ENCODE data around the gene FKBP5.
A peak's percentile ranks its signal among the peaks of the same experiment; 100 is the strongest.
"Not testable (repeated sequence)": the region's sequence is repeated elsewhere in the genome, so short reads cannot be mapped to it uniquely, and the experiment has no call there.

Gene FKBP5

DNA sequence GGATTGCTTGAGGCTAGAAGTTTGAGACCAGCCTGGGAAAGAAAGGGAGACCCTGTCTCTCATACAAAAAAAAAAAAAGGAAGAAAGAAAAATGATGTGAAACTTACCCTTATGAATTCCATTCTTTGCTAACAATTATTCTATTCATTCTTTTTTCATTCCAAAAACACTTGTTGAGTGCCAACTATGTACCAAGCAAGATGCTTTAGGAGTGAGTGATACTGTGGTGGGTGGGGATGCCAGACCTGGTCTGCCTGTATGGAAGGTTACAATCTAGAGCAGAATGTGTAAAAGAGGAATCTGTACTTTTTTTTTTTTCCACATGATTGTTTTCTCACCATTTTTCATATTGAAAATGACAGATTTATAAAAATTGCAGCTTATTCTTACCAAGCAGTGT is 102.2 kb downstream of the FKBP5 start:
- DNase-seq (ENCODE audit: low read depth in 2 of 2) = no peak

DNA sequence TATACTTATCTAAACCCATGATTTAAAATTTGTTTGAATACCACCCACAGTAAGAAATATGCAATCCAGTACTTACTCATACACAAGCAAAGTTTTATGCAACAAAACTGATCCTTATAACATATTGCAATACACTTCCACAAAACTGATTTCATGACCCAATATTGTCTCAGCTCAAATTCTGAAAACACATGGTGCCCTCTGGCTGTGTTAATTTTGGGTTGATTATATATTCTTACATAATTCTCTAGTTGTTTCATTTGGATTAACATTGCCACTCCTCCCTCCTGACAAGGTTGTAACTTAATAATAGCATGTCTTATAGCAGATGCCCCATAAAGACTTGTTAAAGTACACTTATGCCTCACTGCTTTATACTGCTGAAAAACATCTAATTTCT is 103.1 kb downstream of the FKBP5 start:
- DNase-seq (ENCODE audit: low read depth in 2 of 2) = no peak

DNA sequence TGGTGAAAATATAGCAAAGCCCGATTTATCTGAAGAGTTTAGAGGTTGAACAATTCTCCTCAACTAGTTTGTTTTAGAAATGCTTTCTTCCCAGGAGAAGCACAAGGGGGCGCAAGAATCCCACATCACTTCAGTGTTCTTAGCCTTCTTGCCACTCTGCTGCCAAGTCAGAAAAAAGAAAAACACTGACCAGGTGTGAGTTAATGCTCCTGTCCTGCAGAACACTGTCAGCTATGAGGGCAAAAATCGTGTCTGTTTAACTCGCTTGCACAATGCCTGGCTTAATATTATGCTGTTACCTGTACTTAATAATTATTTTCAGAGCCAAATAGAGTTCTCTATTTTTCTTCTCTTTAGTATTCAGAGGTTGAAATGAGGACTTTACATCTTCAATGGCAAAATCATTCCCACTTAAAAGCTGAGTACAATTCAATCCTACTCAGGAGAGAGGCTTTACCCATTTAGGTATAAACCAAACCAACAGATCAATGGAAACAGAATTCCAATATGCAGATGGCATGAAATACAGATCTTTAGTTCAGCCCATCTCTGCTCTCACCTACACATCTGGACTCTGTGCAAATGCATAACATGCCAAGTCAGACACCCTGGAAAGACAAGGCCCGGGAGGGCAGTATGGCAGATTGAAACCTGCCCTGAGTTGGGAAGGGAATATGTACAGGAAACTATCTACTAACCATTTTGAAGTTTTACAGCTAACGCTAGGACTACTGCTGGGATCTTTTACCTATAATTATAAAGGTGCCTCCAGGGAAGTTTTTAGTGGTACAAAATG is 104.6 kb downstream of the FKBP5 start:
- peak; percentile 47 to 61 for DNase-seq (ENCODE audit: low read depth in 2 of 2)

DNA sequence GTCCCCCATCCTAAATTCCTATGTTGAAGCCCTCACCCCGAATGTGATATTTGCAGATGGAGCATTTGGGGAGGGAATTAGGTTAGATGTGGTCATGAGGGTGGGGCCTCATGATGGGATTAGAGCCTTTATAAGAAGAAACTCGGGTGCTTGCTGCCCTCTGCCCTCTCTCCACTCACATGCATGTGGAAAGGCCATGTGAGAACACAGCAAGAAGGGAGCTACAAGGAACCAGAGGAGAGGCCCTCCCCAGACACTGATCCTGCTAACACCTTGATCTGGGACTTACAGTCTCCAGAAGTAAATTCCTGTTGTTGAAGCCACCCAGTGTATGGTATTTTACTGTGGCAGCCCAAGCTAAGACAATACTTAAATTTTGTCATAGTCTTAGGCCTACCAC is 106.4 kb downstream of the FKBP5 start:
- no peak for DNase-seq (ENCODE audit: low read depth in 2 of 2)

DNA sequence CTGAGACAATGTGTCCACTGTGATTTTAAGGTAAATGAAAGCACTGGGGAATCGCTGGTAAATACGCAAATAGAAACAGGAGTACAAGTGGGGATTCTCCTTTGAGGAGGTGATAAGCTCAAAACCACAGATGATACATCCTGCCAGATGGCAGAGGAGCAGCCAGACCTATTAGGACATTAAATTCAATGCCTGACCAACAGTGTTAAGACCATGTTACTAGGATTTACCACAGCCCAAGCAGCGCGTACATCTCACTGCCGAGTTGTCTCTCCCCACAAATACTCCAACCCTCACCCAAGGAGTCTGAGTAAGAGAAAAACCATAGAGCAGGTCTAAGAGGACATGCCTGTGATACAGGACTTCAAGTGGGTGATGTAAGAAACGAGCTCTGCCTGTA is 107.1 kb downstream of the FKBP5 start:
- DNase-seq (ENCODE audit: low read depth in 2 of 2) = no peak

DNA sequence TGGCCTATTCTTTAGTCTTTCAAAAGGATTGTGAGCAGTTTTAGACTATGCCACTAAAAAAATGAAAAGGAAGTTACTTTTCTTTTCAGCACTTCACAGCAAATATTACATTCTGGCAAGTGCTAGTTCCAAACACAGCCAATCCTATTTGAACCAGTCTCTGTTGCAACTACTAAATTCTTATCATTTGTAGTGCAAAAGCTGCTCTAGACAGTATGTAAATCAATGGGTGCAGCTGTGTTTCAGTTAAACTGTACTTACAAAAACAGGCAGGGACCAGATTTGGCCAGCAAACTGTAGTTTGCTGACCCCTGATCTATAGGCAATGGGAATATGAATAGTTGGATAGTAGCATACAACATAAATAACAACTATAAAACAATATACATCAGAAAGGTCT is 107.9 kb downstream of the FKBP5 start:
- no peak for DNase-seq (ENCODE audit: low read depth in 2 of 2)

DNA sequence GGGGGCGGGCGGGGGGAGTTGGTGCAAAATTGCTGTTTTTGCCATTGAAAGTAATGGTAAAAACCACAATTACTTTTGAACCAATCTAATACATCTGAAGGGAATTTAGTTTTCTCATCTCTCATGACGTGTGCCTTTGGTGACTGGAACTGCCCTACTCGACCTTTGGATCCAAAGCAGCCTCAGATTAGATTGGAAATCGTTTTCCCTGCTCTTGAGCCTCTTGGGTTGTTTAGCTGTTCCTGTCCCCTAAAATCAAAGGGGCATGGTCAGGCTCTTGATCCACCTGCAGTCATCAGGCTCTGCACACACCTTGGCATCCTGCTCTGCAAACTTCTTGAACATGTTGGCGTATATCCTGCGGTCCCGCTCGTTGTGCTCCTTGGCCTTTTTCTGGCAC is 112.0 kb downstream of the FKBP5 start:
- no peak for DNase-seq (ENCODE audit: low read depth in 2 of 2)

DNA sequence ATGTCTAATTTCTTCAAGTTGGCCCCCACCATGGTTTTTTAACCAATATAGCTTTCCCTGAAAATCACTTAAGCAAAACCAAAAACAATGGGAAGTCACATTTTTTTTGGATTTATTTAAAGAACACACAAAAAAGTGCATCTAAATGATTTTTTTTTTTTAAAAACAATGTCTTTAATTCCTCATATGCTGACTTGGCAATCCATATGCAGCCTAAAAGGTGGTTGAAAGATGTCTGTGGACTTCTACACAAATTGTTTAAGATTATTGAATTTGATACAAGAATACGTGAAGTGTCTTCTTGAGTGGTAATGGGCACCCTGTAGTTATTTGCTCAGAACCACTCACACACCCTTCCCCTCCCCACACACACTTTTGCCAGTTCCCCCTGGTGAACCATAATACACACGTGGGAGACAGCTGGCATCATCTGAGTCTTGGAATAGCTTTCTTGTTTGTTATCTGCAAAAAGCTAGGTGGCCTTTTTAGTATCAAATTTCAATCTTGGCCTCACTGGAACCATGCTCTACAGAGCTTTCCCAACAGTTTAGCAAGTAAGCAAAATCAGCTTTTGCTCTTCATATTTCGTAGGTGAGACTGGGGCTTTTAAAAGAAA is 115.1 kb downstream of the FKBP5 start:
- no peak for DNase-seq (ENCODE audit: low read depth in 2 of 2)

DNA sequence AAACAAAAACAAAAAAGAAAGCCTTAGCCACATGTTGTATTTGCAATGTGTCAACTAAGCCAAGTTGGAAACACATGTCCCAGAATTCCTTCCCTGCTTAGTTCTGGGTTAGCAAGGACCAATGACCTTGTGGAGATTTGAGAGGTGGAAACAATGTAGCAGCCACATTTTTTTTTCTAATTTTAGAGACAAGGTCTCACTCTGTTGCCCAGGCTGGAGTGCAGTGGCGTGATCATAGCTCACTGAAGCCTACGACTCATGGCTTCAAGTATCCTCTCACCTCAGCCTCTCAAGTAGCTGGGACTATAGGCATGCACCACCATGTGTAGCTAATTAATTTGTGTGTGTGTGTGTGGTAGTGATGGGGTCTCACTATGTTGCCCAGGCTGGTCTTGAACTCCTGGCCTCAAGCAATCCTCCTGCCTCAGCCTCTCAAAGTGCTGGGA is 117.8 kb downstream of the FKBP5 start:
- DNase-seq (ENCODE audit: low read depth in 2 of 2) = not testable (repeated sequence)

DNA sequence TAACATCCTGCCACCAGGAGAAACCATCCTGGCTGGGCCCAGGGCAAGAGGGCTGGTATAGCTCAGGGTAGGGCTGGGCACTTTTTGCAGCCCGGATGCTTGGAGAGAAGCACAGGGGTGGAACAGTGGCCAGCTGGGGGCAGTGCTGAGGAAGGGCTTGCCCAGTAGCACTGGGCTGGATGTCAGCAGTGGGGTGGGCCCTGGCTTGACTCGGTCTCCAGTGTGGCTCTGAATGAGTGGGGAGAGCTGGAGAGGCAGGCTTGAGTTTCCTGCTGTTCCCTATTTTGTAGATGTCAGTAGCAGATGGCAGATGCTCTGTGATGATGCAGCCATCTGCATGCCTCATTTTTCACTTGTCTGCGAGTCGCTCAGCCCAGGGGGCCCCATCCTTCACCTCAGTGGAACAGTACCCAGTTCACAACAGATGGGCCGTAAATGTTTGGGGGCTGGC is 119.7 kb downstream of the FKBP5 start:
- peak in 1 of 2 donors; percentile 27 for DNase-seq (ENCODE audit: low read depth in 2 of 2)

DNA sequence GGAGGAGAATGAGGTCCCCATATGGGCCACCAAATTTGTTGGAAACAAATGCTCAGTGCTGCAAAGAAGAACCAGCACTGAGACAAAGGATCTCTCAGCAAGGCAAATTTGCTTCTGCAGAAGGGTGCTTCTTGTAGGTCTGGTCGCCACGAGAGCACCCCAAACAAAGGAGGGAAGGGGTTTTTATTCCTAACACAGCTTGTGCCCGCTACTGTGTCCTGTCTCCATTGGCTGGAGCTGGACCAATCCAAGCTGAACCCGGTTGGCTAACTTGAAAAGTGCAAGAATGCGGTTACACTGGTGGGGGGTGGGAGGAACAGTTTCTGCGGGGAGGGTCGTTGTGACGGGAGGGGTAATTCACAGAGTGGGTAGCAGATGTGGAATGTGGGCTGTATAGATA is 121.9 kb downstream of the FKBP5 start:
- no peak for DNase-seq (ENCODE audit: low read depth in 2 of 2)

DNA sequence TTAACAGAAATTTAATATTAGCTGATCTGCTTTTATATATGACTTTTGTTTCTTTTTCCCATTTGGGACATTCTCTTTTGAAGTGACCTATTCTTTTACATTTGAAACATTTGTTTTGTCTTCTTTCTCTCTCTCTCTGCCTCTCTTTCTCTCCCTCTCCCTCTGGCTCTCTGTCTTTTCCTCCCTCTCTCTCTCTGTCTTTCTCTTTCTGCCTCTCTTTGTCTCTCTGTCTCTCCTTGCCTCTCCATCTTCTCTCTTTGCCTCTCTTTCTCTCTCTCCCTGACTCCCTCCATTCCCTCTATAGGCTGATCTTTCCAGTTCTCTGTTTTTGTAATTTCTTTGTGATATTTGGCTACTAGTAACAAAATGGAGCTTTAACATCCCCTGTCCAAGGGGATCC is 124.0 kb downstream of the FKBP5 start:
- no peak for DNase-seq (ENCODE audit: low read depth in 2 of 2)

DNA sequence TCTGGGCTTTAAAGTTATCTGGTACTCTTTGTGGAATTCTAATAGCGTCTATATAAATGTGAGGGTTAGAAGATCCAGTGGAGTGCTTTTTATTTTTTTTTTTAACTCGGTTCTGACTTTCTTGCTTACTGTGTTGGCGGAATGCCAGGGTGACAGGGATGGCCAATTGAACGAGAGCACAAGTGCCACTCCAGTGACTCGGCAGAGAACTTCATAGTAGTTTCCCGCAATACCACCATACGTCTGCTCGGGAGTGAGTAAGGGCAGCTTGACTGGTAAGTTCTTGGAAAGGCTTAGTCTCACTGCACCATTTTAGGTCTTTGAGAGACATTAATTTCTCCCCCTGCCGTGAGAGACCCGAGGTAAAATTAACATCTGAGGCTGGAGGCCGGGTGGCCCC is 126.7 kb downstream of the FKBP5 start:
- no peak for DNase-seq (ENCODE audit: low read depth in 2 of 2)

DNA sequence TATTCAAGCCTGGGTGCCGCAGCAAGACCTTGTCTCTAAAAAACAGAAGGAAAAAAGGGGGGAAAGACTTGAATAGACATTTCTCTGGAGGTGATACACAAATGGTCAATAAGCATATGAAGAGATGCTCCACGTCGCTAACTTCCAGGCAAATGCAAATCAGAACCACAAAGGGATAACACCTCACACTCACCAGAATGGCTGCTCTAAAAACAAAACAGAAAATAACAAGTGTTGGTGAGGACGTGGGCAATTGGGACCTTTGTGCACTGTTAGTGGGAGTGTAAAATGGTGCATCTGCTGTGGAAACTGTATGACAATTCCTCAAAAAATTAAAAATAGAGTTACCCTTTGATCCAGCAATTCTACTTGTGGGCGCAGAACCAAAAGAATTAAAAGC is 127.6 kb downstream of the FKBP5 start:
- DNase-seq (ENCODE audit: low read depth in 2 of 2) = no peak

DNA sequence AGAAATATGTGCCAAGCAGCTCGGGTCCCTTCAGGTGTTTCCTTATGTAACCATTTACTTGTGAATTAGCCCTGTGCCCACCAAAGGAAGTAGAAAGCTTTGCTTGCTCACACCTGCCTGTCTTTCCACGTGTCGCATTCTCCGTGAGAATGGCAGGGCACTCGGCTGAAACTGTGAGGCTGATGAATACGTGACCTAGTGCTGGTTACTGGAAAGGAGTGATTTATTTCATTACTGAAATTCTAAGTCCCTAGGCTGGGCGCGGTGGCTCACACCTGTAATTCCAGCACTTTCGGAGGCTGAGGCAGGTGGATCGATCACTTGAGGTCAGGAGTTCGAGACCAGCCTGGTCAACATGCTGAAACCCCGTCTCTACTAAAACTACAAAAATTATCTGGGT is 130.1 kb downstream of the FKBP5 start:
- DNase-seq (ENCODE audit: low read depth in 2 of 2) = no peak

DNA sequence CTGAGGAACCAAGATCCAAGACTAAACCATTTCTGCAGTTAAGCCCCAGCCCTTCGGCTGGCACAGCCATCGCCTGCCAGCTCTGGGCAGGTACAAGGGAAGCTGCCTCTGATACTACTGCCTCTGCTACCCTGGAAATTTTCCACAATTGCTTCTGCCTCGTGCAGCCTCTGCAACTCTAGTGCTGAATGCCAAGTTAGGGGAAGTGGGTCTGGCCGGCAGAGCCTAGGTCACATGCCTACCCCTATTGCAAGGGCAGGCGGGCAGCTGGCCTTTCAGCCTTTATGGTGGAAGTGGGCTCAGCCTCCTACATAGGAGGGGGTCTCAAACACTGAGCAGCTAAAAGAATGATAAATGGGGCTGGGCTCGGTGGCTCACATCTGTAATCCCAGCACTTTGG is 131.5 kb downstream of the FKBP5 start:
- no peak for DNase-seq (ENCODE audit: low read depth in 2 of 2)

DNA sequence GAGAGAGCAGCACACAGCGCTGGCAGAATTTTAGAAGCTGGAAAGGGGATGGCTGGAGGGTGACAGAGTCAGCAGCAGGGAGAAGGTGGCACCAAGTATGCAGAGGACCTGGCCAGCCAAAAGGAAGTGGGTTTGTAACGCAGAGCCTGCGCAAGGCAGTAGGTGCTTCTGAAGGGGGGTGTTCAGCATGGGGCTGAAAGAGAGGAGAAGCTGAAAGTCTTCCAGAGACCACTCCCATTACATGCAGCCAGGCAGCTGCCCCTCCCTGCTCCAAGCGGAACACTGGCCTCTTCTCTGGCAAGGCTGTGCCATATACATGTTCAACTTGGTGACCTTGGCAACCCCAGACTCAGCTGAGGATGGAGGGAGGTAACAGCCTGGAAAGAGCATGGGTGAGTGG is 133.9 kb downstream of the FKBP5 start:
- DNase-seq (ENCODE audit: low read depth in 2 of 2) = no peak

DNA sequence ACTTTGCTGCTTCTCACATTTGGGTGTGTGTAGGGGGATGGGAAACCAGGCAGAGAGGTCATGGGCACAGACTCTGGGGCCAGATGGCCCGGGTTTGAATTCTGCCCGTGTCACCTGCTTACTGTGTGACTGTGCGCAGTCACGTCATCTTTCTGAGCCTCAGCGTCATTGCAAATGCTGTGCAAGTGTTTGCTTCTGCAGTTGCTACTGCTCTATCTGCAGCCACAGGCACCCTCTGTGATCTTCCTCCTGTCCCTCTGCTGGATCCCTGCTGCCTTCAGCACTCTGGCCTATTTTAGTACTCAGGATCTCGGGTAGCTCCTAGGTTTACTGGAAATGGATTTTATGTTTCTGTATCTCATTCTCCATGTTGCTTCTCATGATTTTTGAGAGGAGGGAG is 135.4 kb downstream of the FKBP5 start:
- no peak for DNase-seq (ENCODE audit: low read depth in 2 of 2)

DNA sequence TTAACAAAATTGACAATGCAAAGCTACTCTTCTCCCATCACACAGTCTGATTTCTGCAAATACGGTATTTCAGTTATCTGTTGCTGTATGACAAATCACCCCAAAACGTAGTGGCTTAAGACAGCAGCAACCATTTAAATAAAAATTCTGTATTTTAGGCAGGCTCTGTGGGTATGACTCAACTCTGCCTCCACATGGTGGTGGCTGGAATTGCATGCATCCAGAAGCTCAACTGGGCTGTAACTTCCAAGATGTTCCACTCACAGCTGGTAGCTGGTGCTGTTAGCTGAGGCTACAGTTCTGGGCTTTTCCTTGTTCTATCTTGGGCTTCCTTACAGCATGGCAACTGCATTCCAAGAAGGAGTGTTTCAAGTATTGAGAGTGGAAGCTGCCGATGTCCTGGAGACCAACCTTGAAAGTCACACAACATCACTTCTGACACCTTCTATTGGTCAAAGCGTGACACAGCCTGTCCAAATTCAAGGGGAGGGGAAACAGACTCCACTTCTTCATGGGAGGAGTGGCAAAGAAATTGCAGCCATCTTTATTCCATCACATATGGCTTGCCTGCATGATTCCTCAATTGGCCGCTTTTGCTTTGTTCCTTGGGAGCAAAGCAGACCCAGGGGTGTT is 136.3 kb downstream of the FKBP5 start:
- DNase-seq (ENCODE audit: low read depth in 2 of 2) = peak; percentile 33 to 56

DNA sequence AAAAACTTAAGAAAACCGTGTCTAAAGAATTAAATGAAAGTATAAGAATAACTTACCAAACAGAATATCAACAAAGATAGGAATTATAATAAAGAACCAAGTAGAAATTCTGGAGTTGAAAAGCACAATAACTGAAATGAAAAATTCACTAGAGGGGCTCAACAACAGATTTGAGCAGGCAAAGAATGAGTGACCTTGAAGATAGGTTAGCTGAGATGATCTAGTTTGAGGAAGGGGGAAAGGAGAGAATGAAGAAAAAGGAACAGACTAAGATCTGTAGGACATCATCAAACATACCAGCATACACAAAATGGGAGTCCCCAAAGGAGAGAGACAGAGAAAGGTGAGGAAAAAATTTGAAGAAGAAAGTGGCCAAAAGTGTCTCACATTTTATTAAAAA is 138.3 kb downstream of the FKBP5 start:
- DNase-seq (ENCODE audit: low read depth in 2 of 2) = no peak

DNA sequence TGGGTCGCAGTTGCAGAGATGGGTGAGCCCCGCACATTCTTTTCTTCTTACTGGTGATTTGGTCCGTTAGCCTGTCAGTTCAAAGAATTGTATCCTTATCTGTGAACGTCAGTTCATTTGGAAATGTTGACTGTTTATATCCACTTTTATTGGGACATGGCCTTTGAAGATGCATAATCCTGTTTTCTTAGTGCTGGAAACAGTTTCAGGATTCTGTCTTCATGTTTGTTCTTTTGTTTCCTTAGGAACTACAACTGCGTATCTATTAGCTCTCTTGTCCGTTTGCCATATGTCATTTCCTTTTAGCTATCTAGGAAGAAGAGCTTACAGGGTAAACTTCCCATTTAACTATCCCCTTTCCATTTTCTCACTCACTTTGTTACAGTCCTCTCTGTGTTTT is 141.0 kb downstream of the FKBP5 start:
- no peak for DNase-seq (ENCODE audit: low read depth in 2 of 2)

DNA sequence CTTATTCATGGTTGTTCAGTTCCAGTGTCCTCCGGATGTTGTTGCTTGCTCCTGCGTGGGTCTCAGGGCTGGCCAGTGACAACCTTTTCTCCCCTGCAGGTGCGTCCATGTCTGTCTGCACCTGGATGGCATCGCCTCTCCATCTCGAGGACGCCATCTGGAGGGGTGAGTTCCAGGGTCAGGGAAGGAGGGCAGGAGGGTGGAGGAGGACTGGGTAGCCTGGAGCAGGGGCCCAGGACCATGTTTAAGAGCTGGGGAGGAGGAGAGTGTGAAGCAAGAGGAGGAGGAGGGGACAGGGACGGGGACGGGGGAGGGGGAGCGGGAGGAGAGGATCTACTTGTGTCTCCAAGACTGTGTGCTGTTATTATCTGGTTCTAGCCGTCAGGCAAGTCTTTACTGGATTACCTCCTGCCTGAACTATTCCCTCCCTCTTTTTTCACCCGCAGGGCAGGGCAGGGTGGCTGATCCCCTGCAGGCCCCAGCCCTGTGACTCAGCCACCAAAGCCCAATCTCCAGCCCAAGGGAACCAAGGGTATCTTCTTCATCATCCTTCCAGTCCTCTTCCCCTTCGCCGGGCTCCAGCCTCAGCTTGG is 143.8 kb downstream of the FKBP5 start:
- DNase-seq (ENCODE audit: low read depth in 2 of 2) = no peak
